Mucosa of rectum (tissue), 2 donors: ENCODE results near the gene DPY19L1.
A peak's percentile ranks its signal among the peaks of the same experiment; 100 is the strongest.
"Not testable (repeated sequence)": the region's sequence is repeated elsewhere in the genome, so short reads cannot be mapped to it uniquely, and the experiment has no call there.

ENCODE experiments used
- H3K27ac ChIP-seq, 2 donors: one replicate each; pipeline ENCODE4 v1.7.0; 2013; ENCODE audit warnings: inconsistent platforms in 2 of 2, low read depth in 2 of 2, low read length in 2 of 2
- H3K27me3 ChIP-seq, 2 donors: one replicate each; pipeline ENCODE4 v1.7.0; 2013; ENCODE audit warnings: low read length in 2 of 2; ENCODE audit not compliant: control insufficient read depth in 2 of 2, insufficient read depth in 2 of 2
- H3K36me3 ChIP-seq, 2 donors: one replicate each; pipeline ENCODE4 v1.7.0; 2013; ENCODE audit warnings: low read length in 2 of 2; ENCODE audit not compliant: control insufficient read depth in 2 of 2, insufficient read depth in 2 of 2
- H3K4me1 ChIP-seq, 2 donors: one replicate each; pipeline ENCODE4 v1.7.0; 2013; ENCODE audit warnings: low read length in 2 of 2, mild to moderate bottlenecking in 1 of 2; ENCODE audit not compliant: control insufficient read depth in 2 of 2, insufficient read depth in 2 of 2
- H3K4me3 ChIP-seq, 2 donors: one replicate each; pipeline ENCODE4 v1.7.0; 2013; ENCODE audit warnings: low read length in 2 of 2
- H3K9ac ChIP-seq, 2 donors: one replicate each; pipeline ENCODE4 v1.7.0; 2013; ENCODE audit warnings: low read length in 2 of 2, low read depth in 1 of 2, mild to moderate bottlenecking in 1 of 2
- H3K9me3 ChIP-seq, 2 donors: one replicate each; pipeline ENCODE4 v1.7.0; 2013; ENCODE audit warnings: low read length in 2 of 2; ENCODE audit not compliant: control insufficient read depth in 2 of 2
- donor health status: healthy.
- donor health status: Normal muscosa, but diverticular disease.

The DPY19L1 gene

DNA sequence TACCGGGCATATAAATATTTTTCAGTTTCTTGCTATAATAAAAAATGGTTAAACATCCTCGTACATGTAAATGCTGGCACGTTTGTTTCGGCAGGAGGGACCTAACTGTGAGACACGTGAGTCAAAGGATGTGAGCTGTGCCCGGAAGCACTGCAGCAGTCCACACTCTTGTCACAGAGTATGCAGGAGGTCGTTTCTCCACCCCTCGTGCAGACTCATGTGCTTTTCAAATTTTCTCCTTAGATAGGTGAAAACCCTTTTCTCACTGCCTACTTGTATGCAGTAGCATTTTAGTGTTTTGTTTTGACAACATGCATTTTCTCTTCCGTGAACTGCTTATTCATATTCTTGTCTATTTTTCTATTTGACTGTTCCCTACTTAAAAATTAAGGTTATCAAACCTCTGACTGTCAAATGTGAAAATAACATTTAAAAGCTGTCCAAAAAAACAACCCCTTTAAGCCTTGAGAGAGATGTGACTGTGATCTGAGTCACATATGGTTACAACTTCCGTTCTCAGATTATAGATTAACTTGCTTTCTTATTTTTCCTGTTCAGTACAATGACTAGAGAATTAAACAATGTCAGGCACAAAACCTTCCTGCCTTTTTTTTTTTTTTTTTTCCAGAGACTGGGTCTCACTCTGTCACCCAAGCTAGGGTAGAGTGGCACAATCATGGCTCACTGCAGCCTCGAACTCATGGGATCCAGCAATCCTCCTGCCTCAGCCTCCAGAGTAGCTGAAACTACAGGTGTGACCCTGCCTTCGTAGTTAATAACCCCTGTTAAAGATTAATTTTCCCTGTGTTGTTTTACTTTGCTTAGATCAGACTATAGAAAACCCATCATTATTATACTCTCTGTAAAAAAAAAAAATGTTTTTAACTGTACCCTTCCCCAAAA, 45.1 kb downstream of the DPY19L1 start:
- Histone ChIP-seq H3K27ac (peak overlapping the region; percentile 61 to 68), H3K4me3 (peak overlapping the region; percentile 35 to 56)

DNA sequence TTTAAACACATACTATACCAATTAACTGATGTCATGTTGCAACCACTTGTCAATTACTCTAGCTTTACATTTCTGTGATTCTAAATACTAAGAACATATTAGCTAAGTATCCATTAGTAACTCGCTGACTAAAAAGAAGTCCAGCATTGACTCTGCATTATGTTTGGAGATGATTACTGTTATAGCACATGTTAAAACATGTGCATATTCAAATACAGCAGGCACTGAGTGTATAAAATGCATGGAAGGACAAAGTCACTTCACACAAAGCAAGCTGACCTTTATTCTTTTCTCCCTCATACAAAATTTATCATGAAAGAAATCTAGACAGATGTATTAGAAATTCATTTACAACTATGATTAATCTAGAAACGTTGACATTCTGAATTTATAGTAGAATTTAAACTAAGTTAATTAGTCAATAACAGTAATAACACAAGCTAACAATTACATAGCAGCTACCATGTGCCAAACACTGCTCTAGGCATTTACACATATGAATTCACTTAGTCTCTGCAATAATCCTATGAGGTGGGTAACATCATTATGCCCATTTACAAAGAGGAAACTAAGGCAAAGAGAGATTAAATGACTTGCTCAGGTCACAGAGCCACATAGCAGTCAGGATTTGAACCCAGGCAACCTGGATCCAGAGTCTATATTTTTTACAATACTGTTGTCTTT, 48.7 kb downstream of the DPY19L1 start:
- H3K9ac ChIP-seq, H3K4me3 ChIP-seq: not testable (repeated sequence)

More for the DNA sequence above, 45.1 kb downstream of the DPY19L1 start:
- Histone ChIP-seq H3K4me1 (peaks cover 0 to 7% of the 10 kb centered on the region in 2 donors), H3K27me3 (no peaks in the 10 kb centered on the region), H3K9me3 (no peaks in the 10 kb centered on the region), H3K36me3 (no peaks in the 10 kb centered on the region), H3K9ac (peak overlapping the region in 1 of 2 donors; percentile 52)

DNA sequence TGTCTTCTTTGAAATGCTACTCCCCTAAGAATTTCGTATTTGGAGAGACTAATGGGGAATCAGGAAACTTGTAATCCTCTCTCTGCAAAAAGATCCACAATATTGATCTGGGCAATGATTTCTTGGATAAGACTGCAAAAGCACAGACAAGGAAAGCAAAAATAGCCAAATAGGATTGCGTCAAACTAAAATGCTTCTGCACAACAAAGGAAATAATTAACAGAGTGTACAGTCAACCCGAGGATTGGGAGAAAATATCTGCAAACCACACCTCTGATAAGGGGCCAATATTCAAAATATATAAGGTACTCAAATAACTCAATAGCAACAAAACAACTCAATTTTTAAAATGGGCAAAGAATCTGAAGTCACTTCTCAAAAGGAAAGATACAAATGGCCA, 52.1 kb downstream of the DPY19L1 start:
- not testable (repeated sequence) for H3K9me3 ChIP-seq, H3K4me3 ChIP-seq, H3K27me3 ChIP-seq, H3K36me3 ChIP-seq, H3K9ac ChIP-seq, H3K27ac ChIP-seq, H3K4me1 ChIP-seq

More for the DNA sequence above, 48.7 kb downstream of the DPY19L1 start:
- H3K36me3 ChIP-seq, H3K4me1 ChIP-seq, H3K27ac ChIP-seq, H3K9me3 ChIP-seq, H3K27me3 ChIP-seq: not testable (repeated sequence)

DNA sequence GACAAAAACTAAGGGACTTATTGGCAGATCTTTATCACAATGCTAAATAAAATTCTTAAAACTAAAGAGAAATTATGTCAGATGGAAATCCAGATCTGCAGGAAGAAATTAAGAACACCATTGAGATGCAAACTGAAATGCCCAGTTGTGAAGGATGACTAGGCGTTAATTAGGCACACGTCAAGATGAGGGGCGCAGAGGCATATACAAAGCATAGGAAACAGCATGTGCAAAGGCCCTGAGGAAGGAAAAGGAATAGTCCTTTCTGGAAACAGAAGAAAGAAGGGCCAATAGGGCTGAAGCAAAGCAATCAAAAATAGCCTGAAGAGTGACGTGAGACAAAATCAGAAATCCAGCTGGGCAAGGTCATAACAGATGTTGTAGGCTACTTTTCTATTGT, 53.1 kb downstream of the DPY19L1 start:
- H3K4me1 ChIP-seq, H3K4me3 ChIP-seq, H3K9ac ChIP-seq, H3K9me3 ChIP-seq, H3K36me3 ChIP-seq, H3K27me3 ChIP-seq, H3K27ac ChIP-seq: not testable (repeated sequence)

DNA sequence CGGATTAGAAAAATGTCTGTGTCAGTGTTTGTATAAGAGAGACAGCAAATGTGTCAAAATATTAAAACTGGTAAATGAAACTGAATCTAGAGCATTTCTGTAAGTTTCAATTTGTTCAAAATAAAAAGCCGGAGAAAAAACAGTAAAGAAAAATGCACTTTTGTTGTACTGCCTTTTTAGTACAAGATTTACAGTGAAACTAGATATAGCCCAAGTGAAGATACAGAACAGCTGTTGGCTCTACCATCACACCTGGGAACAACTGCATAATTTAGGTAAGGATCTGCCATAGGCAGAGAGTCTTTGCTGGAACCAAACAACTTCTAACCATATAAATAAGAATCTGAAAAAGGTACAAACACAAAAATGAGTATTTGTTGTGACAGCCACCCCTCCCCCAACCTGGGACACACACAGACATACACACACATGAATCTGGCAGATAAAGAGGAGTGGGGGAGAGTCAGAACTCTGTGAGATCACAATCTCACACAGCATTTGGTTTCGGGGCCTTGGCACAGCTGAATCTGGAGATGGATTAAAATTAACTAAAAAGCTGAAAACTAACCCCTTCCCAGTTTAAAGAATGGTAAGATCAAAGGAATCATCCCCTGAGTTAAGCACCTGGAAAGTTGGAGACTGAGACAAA, 54.8 kb downstream of the DPY19L1 start:
- Histone ChIP-seq H3K4me3 (no peak overlapping the region), H3K27me3 (no peaks in the 10 kb centered on the region), H3K27ac (no peak overlapping the region), H3K9me3 (no peaks in the 10 kb centered on the region), H3K4me1 (no peaks in the 10 kb centered on the region), H3K9ac (no peak overlapping the region), H3K36me3 (no peaks in the 10 kb centered on the region)

DNA sequence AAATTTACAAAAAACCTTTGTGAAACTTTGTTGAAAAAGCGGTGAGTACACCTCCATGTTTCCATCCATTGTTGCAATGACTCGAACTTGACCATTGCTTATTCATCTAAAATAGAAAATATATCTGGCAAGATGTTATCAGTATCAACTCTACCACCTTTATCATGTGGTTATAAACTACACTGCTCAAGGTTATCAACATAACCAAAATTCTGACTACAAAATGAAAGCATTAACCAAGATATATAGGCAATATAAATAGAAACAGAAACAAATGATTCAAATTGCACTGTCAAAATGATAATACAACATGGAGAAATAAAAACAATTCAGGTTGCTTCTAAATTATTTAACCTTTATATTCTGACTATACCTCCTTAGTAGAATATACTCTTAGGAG, 58.2 kb downstream of the DPY19L1 start:
- H3K9ac ChIP-seq, H3K4me1 ChIP-seq, H3K27me3 ChIP-seq, H3K27ac ChIP-seq, H3K36me3 ChIP-seq, H3K9me3 ChIP-seq, H3K4me3 ChIP-seq: not testable (repeated sequence)

DNA sequence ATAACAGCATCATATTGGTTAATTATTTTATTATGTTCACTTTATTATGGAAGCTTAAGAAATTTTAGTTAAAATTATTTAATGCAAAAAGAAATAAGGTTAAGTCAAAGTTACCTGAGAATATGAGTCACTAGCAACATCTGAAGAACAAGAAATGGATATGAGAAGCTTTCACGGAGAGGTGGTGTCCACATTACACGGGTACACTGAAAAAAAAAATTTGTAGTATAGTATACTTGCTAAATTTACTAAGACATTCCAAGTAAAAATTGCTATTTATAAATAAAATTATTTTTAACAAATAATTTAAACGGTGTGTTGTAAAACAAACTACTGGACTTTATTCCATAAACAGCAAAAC, 63.9 kb downstream of the DPY19L1 start:
- H3K36me3 ChIP-seq, result no peaks in the 10 kb centered on the region
- no peak overlapping the region for H3K27ac ChIP-seq
- H3K4me1 ChIP-seq, result no peaks in the 10 kb centered on the region
- no peaks in the 10 kb centered on the region for H3K9me3 ChIP-seq
- no peaks in the 10 kb centered on the region for H3K27me3 ChIP-seq
- H3K4me3 ChIP-seq, result no peak overlapping the region
- no peak overlapping the region for H3K9ac ChIP-seq

DNA sequence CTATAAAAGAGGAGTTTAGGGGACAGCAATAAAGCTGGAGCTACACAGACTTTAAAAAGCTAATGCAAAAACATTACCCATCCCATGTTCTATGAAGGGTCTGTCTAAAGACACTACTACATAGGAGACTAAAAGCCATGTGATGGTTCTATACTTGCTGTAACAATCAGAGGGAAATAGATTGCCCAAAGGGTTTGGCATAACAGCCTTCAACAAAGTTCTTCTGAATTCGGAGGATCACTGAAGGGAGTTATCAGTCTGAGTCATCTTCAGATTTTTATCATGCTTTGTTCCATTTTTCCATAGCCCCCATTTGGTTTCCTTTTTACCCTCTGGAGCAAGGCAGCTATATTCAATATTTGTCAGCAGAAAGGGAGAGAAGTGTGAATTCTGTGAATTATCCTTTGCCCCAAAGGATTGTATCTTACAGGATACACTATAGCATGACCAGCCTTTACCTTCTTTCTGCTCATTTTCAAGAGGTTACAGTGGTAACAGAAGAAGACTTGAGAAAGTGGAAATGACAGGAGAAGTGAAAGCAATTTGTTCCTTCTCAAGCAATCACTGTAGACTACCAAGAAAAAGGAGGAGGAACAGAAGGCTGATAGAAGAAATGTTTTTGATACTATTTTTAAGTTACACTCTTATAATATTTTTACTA, 64.4 kb downstream of the DPY19L1 start:
- not testable (repeated sequence) for H3K9me3 ChIP-seq, H3K27ac ChIP-seq, H3K36me3 ChIP-seq, H3K4me3 ChIP-seq, H3K4me1 ChIP-seq, H3K27me3 ChIP-seq, H3K9ac ChIP-seq

DNA sequence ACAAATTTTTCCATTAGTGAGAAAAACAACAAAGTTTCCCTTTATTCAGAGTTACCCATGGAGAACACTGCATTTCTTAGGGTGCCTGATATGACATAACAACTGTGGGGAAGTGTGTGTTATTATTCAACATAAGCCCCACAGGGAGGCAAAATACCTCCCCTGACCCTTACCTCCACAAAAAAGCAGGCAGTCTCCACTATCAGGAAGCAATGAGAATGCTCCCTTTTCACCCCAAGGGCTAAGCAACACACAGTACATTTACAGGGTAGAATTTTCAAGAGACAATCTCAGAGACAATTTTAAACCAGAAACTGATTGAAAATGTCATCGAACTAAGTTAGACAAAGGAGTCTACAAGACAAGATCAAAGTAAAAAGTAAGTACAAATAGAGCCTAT, 69.5 kb downstream of the DPY19L1 start:
- not testable (repeated sequence) for H3K4me3 ChIP-seq, H3K27ac ChIP-seq, H3K27me3 ChIP-seq, H3K36me3 ChIP-seq, H3K9ac ChIP-seq, H3K4me1 ChIP-seq, H3K9me3 ChIP-seq

DNA sequence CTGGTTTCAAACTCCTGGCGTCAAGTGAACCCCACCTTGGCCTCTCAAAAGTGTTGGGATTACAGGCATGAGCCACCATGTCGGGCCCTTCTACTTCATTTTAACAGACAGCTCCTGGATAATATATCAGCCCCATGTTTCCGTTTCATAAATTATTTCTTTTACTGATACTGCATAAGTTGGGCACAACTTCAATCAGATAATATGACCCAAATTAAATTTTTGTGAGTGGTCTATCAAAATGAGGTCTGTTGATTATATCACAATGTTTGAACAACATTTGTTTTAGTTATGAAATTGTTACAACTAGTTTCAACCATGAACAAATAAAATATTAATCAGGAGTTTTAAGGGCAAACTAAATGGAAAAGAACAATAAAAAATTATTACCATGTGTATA, 70.8 kb downstream of the DPY19L1 start:
- not testable (repeated sequence) for H3K27ac ChIP-seq, H3K36me3 ChIP-seq, H3K27me3 ChIP-seq, H3K9me3 ChIP-seq, H3K9ac ChIP-seq, H3K4me3 ChIP-seq, H3K4me1 ChIP-seq
